Ovary (tissue), 9 donors: ENCODE results near the gene CBLC. TPM values are rescaled to one million over a fixed set of nuclear protein-coding genes. Genes with fewer than 3 reads are reported as not detected.
A peak's percentile ranks its signal among the peaks of the same experiment; 100 is the strongest.

Source experiments
- DNase-seq, 5 donors: peaks; one replicate each; pipeline ENCODE4 v3.0.0-alpha.2; 2019 to 2020
- H3K27ac ChIP-seq, 2 donors: fragments of 200-600 bp; one replicate each; pipeline versions ENCODE4 v1.5.1 to v1.8.0; 2019 to 2022
- H3K27me3 ChIP-seq: fragments of 200-600 bp; one replicate; pipeline ENCODE4 v1.8.0; 2022
- H3K36me3 ChIP-seq: fragments of 200-600 bp; sonication (generic); one replicate; pipeline ENCODE4 v1.5.1; 2019
- H3K4me1 ChIP-seq: one replicate; pipeline ENCODE4 v1.8.1; 2013; ENCODE audit warnings: mild to moderate bottlenecking, moderate library complexity; ENCODE audit not compliant: insufficient read depth
- H3K4me3 ChIP-seq: fragments of 200-600 bp; sonication (generic); one replicate; pipeline ENCODE4 v1.5.1; 2017
- H3K9me3 ChIP-seq, 2 donors: fragments of 200-600 bp in 1 of 2; sonication (generic) in 1 of 2; one replicate each; pipeline versions ENCODE4 v1.5.1 to v1.8.1; 2013 to 2019; ENCODE audit warnings: mild to moderate bottlenecking in 1 of 2, moderate library complexity in 1 of 2
- EP300 ChIP-seq: sonication (generic); formaldehyde crosslinking; IDR thresholded peaks from one replicate; pipeline ENCODE4 v1.6.1; 2017; ENCODE audit warnings: antibody characterized with exemption
- POLR2A ChIP-seq: fragments of 450-650 bp; IDR thresholded peaks from one replicate; pipeline ENCODE4 v1.6.1; 2017; ENCODE audit warnings: antibody characterized with exemption, mild to moderate bottlenecking, moderate library complexity
- WGBS, 3 donors: extraction: QIAGEN DNeasy Blood & Tissue Kit in 1 of 3; methylation state at CpG; one replicate each; pipeline versions ENCODE4 v1.1.5 to v1.1.7; 2013 to 2017; 5-methylcytosine and 5-hydroxymethylcytosine counted together
- intact Hi-C, 4 donors: fragments of 100-400 bp; cut with DNase I; formaldehyde crosslinking; loops; one replicate each; pipeline versions ENCODE4 v1.11.0 to v1.15.1; 2022 to 2023
- polyA plus RNA-seq, 2 donors: library from polyadenylated mRNA; stranded (reverse); fragments of 200-250 nt in 1 of 2; fragments of 350-450 nt in 1 of 2; fragmentation: Illumina TruSeq in 1 of 2; extraction: RNeasy Lipid Tissue Mini Kit (QIAGEN cat#74804) in 1 of 2; gene quantifications; one replicate each; pipeline ENCODE4 v1.2.3, GENCODE V29; 2013 to 2014
- total RNA-seq, 7 donors: library from RNA; depleted of rRNA in 2 of 7; stranded (reverse); fragments of >200 nt in 2 of 7; fragmentation: NEBNext Ultra II Directional in 3 of 7; extraction: Animal tissue kit (Norgen Biotek cat#: 25700) in 3 of 7; gene quantifications; one replicate each; pipeline versions ENCODE4 v1.1.0 to v1.2.4, GENCODE V29; 2016 to 2023
- TF ChIP-seq, protein P1 (sequence below), 3 donors: fragments of 450-650 bp in 2 of 3; fragments of 200-600 bp in 1 of 3; IDR thresholded peaks; one replicate each; pipeline versions ENCODE4 v1.5.1 to v1.8.0; 2016 to 2022; ENCODE audit warnings: antibody characterized with exemption in 3 of 3, mild to moderate bottlenecking in 1 of 3
- donor health status: DM: no; HTN: no; CAD: no; lungs with moderate emphysema.
- donor health status: DM: no; HTN: no; CAD: no.
- donor health status: Bipolar disorder and iron deficiency.
- donor health status: DM: yes; HTN: yes; CAD: no.
- donor health status: DM: no; HTN: no; CAD: no.
- donor health status: DM: yes; HTN: yes; CAD: no.

Gene CBLC
- total and polyA plus RNA-seq, 9 donors: 0.08 to 10.3 (median 1.8) TPM; not detected in 3

DNA sequence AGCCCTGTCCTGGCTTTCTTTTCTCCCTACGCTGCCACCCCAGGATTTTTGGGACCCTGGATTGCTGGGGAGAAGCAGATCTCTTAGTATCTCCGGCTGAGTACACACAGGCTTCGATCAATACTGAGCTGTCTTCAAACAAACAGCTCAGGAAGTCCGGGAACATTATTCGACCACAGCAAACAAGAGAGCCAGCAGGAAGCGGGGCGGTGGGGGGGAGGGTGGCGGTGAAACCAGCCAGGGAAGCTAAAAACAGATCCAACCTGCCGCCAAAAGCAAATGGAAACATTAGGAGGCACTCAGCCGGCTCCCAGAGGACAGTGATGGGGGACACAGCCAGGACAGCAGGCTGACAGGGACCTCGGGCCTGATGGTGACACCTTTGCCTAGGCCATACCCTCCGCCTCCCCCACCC, 19.0 kb downstream of the CBLC start:
- DNase-seq: no peak
- Histone ChIP-seq H3K4me1 (no peaks in the 10 kb centered on the region), H3K27ac (no peak overlapping the region), H3K4me3 (no peak overlapping the region), H3K36me3 (no peaks in the 10 kb centered on the region), H3K27me3 (no peaks in the 10 kb centered on the region), H3K9me3 (no peaks in the 10 kb centered on the region)
- WGBS, 3 donors: 22 to 25% (median 25%) methylated on average over 12 of the region's 12 CpGs
- intact Hi-C loops: no loop called here
- no peak for TF ChIP-seq EP300

DNA sequence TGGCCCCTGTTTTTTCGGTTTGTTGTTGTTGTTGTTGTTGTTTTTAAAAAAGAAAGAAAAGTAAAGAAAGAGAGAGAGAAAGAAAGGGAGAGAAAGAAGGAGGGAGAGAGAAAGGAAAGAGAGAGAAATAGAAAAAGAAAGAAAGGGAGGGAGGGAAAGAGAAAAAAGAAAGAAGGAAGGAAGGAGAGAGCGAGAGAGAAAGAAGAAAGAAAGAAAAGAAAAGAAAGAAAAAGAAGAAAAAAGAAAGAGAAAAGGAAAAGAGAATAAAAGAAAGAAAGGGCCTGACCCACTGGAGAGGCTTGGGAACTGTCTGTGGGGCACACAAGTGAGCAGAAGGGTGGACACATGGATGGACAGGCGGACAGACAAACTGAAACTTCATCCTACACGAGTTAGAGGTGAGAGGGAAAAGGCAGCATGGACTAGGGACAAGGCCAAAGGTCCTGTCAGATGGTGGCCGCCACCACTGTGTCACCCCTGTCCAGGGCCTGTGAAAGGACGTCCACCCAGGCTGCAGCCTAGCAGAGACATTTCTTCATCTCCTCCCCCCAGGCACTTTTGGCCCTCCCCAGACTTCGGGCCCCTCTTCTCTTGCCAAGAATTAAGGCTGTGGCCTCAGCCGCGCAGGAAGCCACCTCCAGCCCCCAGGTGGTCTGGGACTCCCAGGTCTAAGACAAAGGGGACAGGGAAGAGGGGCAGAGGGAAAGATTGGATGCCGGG, 22.1 kb downstream of the CBLC start:
- Histone ChIP-seq H3K4me1 (no peaks in the 10 kb centered on the region), H3K27me3 (no peaks in the 10 kb centered on the region), H3K9me3 (no peaks in the 10 kb centered on the region), H3K27ac (no peak overlapping the region), H3K36me3 (no peaks in the 10 kb centered on the region), H3K4me3 (no peak overlapping the region)
- intact Hi-C loops: loop anchor here in 2 of 4 donors (2.0 to 5.0 kb wide), 2 partner anchors 43 to 45 kb away; no protein-coding TSS in a partner anchor
- TF ChIP-seq EP300: no peak
- TF ChIP-seq POLR2A: no peak
- TF ChIP-seq, protein P1, sequence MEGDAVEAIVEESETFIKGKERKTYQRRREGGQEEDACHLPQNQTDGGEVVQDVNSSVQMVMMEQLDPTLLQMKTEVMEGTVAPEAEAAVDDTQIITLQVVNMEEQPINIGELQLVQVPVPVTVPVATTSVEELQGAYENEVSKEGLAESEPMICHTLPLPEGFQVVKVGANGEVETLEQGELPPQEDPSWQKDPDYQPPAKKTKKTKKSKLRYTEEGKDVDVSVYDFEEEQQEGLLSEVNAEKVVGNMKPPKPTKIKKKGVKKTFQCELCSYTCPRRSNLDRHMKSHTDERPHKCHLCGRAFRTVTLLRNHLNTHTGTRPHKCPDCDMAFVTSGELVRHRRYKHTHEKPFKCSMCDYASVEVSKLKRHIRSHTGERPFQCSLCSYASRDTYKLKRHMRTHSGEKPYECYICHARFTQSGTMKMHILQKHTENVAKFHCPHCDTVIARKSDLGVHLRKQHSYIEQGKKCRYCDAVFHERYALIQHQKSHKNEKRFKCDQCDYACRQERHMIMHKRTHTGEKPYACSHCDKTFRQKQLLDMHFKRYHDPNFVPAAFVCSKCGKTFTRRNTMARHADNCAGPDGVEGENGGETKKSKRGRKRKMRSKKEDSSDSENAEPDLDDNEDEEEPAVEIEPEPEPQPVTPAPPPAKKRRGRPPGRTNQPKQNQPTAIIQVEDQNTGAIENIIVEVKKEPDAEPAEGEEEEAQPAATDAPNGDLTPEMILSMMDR (IDR thresholded peaks at IDR 0.05): no peak
- DNase-seq: no peak
- 71 to 72% (median 71%) methylated on average over 10 of the region's 10 CpGs for WGBS, 3 donors

DNA sequence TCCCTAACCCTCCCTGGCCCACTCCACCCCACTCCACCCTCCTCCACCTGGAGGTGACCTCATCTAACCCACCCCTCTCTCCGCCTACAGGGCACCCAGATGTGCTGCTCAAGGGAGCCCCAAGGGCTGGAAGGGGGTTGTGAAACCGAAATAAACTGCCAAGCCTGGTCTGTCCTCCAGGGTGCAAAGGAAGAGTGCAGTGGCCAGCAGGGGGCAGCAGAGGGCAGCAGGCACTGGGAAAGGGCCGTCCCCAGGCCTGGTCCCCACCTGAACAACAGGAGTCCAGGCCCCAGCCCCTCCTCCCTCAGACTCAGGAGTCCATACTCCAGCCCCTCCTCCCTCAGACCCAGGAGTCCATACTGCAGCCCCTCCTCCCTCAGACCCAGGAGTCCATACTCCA, 22.8 kb downstream of the CBLC start:
- 2 to 11% (median 7%) methylated on average over 3 of the region's 3 CpGs for WGBS, 3 donors
- no peaks in the 10 kb centered on the region for H3K27me3 ChIP-seq
- TF ChIP-seq POLR2A (no peak), EP300 (no peak)
- TF ChIP-seq, protein P1 (IDR thresholded peaks at IDR 0.05): peak; percentile 92 to 95 (median 95)
- H3K4me1 ChIP-seq: no peaks in the 10 kb centered on the region
- intact Hi-C loops: loop anchor here in 2 of 4 donors (2.0 to 5.0 kb wide), 2 partner anchors 42 to 44 kb away; no protein-coding TSS in a partner anchor
- DNase-seq: peak; percentile 83 to 92 (median 90)
- H3K27ac ChIP-seq: no peak overlapping the region
- no peaks in the 10 kb centered on the region for H3K36me3 ChIP-seq
- no peaks in the 10 kb centered on the region for H3K9me3 ChIP-seq
- no peak overlapping the region for H3K4me3 ChIP-seq

DNA sequence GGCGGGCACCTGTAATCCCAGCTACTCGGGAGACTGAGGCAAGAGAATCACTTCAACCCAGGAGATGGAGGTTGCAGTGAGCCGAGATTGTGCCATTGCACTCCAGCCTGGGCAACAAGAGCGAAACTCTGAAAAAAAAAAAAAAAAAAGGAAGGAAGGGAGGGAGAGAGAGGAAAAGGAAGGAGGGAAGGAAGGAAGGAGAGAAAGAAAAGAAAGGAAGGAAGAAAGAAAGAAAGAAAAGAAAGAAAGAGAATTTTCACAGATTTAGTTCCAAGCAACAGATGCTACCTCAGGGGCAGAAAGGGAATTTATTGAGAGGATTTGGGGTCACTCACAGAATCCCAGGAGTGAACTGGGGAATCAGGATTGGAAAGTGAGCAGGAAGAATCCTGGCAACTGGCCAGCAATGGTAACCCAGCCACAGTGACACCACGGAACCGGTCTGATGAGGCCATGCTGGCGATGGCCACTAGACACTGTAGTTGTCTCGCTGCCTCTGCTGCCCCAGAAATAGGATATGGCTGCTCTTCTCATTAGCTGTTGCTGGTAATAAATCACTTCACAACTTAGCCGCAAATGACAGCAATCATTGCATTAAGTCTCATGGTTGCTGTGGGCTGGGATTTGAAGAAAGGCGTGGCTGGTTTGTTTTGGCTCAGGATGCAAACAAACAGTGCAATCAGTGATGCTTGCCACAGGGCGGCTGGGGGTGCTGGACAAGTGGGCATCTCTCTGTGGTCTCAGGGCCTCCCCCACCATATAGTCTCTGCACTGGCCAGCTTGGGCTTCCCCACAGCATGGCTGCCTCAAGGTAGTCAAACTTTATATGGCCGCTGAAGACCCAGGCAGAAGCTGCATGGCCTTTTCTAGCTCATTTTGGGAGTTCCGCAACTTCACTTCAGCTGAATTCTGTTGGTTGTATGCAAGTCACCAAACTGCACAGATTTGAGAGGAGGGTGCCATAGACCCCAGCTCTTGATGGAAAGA, 26.0 kb downstream of the CBLC start:
- Histone ChIP-seq H3K9me3 (no peaks in the 10 kb centered on the region), H3K4me1 (peaks cover 8% of the 10 kb centered on the region), H3K27ac (no peak overlapping the region), H3K27me3 (no peaks in the 10 kb centered on the region), H3K36me3 (no peaks in the 10 kb centered on the region), H3K4me3 (no peak overlapping the region)
- intact Hi-C loops: loop anchor here in 2 of 4 donors (2.0 to 5.0 kb wide), 2 partner anchors 39 to 41 kb away; no protein-coding TSS in a partner anchor
- no peak for DNase-seq
- 90 to 94% (median 92%) methylated on average over 13 of the region's 13 CpGs for WGBS, 3 donors
- TF ChIP-seq POLR2A (no peak), EP300 (no peak)
- TF ChIP-seq, protein P1 (IDR thresholded peaks at IDR 0.05): no peak
